SH-SY5Y (cell line): ENCODE data around the gene MYEOV.

Experiments used
- GATA2 ChIP-seq: IDR thresholded peaks from 2 replicates; pipeline ENCODE4 v1.6.1; 2011; ENCODE audit warnings: mild to moderate bottlenecking, low read depth, low read length
- GATA3 ChIP-seq: IDR thresholded peaks from 2 replicates; pipeline ENCODE4 v1.6.1; 2011; ENCODE audit warnings: low read depth, mild to moderate bottlenecking, low read length, moderate library complexity

- TF ChIP-seq GATA2 (no peak), GATA3 (no peak)
These were observed 20.6 kb downstream of the MYEOV start for GRCh38 chr11:69314555-69314954.
